Lower leg skin (tissue), 3 donors: ENCODE data around the gene TREH.

Experiments used
- POLR2A ChIP-seq, 2 donors: fragments of 450-650 bp; IDR thresholded peaks; one replicate each; pipeline ENCODE4 v1.6.1; 2016 to 2017; ENCODE audit warnings: antibody characterized with exemption in 2 of 2, mild to moderate bottlenecking in 1 of 2, moderate library complexity in 1 of 2
- TF ChIP-seq, protein P1 (sequence below), 3 donors: fragments of 450-650 bp; IDR thresholded peaks; one replicate each; pipeline ENCODE4 v1.5.1; 2016; ENCODE audit warnings: antibody characterized with exemption in 3 of 3, mild to moderate bottlenecking in 3 of 3, moderate library complexity in 2 of 3

DNA sequence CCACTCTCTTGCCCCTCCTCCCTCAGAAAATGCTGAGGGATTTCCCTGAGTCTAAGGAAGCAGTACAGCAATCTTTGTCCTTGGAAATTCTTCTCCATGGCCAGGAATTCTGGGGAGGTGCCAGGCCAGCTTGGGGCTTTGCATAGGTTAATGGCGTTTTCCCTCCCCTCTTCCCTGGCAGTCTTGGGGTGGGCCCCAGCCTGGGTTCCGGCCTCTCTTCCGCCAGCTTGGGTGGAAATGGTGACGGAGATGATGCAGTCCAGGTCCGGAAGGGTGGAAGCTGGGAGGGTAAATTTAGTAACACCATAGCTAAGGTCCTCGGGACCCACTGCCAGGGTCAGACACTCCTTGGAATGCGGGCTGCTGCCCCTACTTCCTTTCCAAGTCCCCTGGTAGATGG lies 67.1 kb downstream of the TREH start:
- TF ChIP-seq, protein P1, sequence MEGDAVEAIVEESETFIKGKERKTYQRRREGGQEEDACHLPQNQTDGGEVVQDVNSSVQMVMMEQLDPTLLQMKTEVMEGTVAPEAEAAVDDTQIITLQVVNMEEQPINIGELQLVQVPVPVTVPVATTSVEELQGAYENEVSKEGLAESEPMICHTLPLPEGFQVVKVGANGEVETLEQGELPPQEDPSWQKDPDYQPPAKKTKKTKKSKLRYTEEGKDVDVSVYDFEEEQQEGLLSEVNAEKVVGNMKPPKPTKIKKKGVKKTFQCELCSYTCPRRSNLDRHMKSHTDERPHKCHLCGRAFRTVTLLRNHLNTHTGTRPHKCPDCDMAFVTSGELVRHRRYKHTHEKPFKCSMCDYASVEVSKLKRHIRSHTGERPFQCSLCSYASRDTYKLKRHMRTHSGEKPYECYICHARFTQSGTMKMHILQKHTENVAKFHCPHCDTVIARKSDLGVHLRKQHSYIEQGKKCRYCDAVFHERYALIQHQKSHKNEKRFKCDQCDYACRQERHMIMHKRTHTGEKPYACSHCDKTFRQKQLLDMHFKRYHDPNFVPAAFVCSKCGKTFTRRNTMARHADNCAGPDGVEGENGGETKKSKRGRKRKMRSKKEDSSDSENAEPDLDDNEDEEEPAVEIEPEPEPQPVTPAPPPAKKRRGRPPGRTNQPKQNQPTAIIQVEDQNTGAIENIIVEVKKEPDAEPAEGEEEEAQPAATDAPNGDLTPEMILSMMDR (IDR thresholded peaks at IDR 0.05) = no peak
- no peak for TF ChIP-seq POLR2A (IDR thresholded peaks at IDR 0.05)
